Measurements from ENCODE around the gene LACTBL1.

The LACTBL1 gene

GRCh38 chr1:22910986-22911651, 61.5 kb downstream of the LACTBL1 start:
- no peak for DNase-seq

- no peak for DNase-seq
Measured at GRCh38 chr1:22910286-22910685, 62.4 kb downstream of the LACTBL1 start.

GRCh38 chr1:22908880-22909426, 63.7 kb downstream of the LACTBL1 start:
- DNase-seq, result no peak

- no peak for DNase-seq
Measured at GRCh38 chr1:22907528-22907927, 65.1 kb downstream of the LACTBL1 start.

GRCh38 chr1:22906968-22907367, 65.7 kb downstream of the LACTBL1 start:
- no peak for DNase-seq

GRCh38 chr1:22903113-22903512, 69.6 kb downstream of the LACTBL1 start:
- no peak for DNase-seq
